ENCODE data around the gene NRG2.

Gene NRG2

DNA sequence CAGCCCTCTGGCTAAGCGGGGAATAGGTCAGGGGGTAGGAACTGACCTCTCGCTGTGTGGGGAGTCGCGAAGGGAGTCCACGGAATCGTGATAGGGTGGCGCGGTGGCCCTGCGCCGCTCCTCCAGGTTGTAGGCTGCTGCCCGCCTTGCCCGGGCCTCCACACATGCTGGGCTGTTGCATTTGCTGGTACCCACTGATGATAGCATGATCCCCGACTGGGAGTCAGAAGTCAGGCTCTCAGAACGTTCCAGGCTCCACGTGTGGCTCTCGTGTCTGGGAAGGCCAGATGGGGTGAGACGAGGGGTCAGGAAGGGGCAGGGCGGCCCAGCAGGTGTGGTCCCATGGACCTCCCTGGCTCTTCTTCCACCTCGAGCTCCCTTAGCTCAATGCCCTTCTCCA, 191.5 kb downstream of the NRG2 start:
- DNase-seq = no peak

DNA sequence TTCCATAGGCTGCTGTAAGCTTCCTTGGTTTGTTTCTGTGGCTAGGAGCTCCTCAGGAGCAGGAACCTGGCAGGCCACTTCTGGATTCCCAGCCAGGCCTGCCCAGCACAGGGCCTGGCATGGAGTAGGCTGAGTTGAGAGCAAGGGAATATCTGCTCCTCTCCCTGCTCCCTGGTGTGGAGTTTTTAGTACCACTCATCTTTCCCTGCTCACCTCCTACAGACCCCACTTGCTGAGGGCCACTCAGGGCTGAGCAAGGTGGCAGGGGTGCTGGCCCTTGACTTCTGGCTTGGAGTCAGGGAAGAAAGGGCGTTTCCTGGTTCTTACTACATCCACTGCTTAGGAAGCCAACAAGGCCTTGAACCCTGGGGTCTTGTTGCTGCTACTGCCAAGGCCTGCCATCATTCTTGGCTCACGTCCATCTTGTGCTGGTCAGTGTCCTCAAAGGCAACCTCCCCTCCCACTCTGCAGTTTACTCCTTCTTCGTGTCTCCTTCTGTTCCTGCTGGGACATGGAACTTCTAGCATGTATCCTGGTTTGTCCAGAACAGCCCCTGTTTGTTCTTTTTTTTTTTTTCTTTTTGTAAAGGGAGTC, 192.6 kb downstream of the NRG2 start:
- no peak for DNase-seq

DNA sequence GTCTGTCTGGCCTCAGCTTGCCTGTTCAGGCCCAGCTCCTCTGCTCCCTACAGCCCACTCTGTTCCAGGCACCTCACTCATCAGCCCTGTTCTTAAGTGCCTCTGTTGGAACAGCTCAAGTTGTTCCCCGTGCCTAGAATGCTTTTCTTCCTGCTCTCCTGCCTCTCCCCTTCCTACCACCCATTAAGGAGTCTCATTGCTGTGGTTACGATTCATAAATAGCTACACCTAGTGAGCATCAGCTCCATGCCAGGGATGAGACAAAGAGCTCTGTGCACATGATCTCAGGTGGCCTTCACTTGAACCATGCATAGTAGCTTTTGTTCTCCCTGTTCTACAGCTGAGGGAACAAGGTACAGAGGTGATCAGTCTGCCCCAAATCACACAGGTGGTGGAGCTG, 193.2 kb downstream of the NRG2 start:
- no peak for DNase-seq

DNA sequence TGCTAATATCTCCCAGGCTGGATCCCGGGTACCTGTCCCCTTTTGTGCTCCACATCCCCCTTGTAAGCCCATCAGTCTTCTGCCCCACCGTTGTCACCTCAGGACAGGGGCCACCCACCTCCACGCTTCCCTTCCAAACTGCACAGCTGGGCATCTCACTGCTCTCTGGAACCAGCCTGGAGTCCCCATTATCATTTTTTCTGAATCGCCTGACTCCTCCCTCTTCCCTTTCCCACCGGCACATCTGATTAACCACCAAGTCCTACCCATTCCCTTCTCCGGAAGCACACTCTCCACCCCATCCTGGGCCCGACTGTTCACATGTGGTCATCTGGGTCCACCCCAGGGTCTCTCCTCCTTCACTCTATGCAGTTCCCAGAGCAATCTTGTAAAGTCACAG, 193.6 kb downstream of the NRG2 start:
- DNase-seq = no peak

DNA sequence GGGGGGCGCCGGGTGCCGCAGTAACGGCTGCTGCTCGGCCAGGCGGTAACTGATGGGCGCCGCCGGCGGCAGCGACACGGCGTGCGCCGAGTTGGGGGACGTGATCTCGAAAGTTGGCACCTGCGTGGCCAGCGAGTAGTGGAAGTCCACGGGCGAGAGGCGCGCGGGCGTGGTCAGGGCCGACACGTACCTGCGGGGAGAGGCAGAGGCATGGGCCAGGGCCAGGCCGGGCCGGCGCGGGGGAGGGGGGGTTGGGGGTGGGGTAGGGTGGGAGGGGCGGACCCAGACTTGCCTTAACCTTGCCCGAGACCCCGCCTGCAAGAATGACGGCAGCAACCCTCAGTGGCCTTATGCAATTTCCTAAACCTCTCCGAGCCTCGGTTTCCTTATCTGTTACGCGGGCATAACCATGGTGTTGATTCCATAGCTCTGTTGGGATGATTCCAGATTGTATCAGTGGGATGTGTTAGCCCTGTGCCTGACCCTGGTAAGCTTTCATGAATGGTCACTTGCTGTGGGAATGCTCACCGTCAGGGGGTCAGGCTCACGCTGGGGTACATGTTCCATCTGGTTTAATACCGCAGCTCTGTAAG, 194.5 kb downstream of the NRG2 start:
- no peak for DNase-seq

DNA sequence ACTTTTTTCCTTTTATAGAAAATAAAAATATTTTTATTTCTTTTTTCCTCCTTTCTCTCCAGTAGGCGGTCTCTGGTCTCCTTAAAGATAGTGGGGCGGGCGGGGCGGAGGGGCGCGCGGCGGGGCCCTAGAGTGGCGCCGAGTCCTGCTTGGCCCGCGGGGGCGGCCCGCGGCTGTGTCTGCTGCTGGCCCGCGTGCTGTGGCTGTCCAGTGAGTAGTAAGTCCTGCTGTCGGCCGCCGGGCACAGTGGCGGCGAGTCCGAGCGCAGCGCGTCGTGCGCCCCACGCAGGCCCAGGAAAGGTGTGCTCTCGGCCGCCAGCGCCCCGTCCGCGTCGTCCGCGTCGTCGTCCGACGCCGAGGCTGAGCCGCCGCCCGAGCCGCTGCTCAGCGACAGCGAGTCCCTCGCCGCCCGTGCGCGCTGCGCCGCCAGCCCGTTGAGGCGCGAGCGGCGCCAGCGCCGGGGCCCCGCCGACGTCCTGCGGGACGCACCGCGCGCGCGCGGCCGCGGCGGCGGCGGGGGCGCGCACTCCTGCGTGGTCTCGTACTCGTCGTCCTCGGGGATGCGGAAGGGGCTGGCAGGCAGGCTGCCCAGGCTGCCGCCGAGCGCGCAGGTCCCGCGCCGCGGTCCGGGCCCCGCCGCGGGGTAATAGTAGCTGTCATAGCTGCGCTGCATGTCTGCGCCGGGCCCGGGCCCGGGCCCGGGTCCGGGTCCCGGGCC, 195.2 kb downstream of the NRG2 start:
- no peak for DNase-seq

DNA sequence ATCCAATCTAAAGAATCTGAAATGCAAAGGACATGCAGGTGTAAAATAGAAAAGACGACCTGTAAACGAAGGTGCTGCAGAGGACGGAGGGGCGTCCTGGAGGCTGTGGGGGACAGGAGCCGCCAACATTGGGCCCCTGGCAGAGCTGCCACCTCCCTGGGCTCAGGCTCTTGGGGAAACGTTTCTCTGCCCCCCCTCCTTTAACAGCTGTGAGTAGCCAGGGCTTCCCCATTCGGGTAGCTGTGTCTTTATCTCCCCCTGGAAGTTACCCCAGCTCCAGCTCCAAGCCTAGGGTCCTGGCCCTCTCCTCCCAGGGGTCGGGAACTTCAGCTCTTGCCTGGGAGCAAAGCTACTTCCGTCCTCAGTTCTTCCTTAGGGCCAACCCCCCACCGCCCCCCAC, 196.0 kb downstream of the NRG2 start:
- no peak for DNase-seq

DNA sequence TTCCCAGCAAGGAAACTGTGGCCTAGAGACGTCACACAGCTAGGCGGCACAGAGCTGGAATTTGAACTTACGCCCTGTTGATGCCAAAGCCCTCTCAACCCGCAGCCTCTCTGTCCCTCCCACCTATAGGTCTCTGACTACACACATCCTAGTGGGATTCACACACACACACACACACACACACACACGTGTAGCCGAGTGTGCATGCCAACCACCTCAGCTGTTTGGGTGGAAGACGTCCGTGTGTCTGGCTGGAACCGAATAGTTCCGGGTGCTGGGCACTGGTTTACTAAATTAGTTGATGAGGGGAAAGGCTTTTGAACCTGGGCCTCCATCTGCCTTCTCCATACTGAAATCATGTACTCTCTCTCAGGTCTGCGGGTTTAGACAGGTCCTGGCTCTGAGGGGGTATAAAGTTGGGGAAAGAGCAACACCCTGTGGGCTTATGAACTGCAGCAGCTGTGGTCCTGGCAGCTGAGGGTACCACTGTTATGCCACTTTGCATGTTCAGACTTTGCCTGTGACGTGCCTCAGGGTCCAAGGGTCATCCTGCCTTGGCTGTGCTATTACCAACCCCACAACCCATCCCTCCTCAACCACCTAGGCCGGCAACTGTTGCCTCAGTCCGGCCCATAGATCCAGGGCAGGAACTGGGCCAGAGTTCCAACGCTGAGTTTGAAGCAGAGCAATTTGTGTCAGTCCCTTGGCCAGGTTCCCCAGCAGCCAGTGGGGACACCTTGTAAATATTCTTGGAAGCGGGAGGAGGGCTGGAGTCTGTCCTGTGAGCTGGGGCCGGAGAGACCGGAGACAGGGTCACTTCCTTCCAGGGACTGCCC, 197.0 kb downstream of the NRG2 start:
- no peak for DNase-seq

DNA sequence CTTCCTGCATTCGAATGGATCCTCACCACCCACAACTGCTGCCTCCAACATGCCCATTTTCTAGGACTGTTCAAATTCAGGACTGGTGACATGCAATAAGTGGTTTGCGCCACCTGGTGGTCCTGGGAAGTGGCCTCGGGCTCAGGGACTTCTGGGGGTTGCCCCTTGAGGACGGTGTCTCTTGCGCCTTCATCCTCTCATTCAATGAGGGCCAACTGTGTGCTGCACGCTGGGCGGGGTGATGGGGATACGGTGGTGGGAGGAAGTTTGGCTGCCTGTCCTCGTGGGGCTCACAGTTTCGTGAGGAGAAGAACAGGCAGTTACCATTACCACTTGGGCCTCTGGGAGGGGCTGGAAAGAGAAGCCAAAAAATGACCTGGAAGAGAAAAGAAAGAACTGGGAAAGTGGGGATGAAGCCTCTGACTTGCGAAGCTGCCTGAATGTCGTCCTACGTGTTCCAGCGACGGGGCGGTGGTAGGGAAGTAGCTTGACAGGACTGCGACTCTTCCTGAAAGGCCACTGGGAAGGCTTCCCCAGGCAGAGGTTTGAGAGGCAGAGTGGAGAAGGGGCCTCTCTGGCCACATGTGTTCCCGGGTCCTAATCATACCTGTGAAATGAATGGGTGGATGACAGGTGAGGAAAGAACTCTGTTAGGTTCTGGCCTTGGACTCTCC, 198.5 kb downstream of the NRG2 start:
- no peak for DNase-seq

DNA sequence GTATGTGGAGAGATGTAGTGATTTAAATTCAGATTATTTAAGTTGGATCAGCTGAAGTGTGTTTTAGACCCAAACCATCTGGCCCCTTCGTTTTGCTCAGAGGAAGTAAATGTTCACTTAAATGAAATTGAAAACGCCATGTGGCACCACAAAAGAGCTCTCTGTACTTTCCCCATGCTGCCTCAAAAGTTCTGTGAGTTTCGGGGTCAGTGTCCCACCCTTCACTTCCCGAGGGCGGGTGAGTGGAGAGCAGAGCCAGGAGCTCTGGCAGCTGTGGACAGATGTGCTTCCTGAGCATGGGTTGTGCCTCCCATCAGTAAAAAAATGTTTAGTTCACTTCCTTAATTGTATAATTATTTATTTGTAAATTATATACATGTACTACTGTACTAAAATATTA, 199.1 kb downstream of the NRG2 start:
- DNase-seq = no peak

DNA sequence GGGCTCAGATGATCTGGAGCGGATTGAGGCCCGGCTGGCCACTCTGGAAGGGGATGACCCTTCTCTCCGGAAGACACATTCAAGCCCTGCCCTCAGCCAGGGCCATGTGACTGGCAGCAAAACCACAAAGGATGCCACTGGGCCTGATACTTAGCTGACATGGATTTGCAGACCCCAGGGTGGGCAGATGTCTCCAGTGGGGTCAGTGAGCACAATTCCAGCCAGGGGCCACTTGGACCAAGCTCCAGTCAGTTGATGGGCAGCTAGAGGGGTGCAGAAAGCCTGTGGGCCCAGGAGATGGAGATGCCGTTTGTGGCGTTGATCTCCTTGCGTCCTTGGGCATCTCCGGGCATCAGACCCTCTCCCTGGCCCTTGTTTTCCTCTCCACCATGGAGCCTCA, 200.8 kb downstream of the NRG2 start:
- DNase-seq = no peak

DNA sequence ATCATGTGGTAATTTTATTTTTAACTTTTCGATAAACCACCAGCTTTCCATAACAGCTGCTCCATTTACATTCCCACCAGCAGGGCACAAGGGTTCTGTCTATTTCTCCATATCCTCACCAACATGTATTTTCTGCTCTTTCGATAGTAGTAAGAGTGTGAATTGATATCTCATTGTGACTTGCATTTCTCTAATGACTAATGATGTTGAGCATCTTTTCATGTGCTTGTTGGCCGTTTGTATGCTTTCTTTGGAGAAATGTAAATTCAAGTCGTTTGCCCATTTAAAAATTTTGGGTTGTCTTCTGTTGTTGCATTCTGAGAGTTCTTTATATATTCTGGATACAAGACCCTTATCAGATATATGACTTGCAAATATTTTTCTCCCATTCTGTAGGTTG, 201.6 kb downstream of the NRG2 start:
- no peak for DNase-seq

DNA sequence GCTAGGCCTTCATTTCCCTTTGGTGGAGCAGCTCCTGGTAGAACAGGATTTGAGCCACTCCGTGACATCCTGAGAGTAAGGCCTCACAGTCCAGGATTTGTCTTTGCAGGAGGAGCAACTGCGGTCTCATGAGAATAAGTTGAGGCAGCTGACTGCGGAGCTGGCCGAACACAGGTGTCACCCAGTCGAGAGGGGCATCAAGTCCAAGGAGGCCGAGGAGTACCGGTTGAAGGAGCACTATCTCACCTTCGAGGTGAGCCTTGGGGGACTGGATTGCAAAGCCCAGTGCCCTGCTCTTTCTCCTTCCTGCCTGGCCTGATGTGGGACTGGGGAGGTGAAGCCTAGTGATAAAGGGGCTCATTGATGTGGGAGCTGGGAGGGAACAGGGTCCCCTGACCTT, 203.2 kb downstream of the NRG2 start:
- no peak for DNase-seq

DNA sequence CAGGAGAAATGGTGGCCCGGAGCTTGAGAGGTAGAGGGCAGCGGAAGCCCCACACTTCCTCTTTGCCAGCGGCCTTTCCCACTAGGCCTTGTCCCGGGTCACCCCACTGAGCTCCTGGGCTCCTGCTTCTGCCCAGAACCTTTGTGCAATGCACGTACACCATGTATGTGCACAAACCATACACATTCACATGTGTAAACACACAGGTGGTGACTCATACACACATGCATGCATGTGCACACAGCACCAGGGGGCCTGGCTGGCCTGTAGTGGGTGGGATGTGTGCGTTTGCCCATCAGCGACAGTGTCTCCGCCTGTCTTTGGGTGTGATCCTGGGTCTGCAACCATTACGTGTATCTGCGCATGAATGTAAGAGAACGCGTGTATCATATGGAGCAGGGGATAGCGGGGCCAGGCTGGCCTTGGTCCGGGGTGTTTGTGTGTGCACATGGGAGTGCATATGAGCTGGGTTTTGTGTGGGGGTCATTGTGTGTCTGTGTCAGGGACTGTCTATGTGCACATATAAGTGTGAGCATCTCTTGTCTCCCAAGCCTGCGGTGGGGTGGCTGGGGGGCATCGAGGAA, 203.8 kb downstream of the NRG2 start:
- no peak for DNase-seq

DNA sequence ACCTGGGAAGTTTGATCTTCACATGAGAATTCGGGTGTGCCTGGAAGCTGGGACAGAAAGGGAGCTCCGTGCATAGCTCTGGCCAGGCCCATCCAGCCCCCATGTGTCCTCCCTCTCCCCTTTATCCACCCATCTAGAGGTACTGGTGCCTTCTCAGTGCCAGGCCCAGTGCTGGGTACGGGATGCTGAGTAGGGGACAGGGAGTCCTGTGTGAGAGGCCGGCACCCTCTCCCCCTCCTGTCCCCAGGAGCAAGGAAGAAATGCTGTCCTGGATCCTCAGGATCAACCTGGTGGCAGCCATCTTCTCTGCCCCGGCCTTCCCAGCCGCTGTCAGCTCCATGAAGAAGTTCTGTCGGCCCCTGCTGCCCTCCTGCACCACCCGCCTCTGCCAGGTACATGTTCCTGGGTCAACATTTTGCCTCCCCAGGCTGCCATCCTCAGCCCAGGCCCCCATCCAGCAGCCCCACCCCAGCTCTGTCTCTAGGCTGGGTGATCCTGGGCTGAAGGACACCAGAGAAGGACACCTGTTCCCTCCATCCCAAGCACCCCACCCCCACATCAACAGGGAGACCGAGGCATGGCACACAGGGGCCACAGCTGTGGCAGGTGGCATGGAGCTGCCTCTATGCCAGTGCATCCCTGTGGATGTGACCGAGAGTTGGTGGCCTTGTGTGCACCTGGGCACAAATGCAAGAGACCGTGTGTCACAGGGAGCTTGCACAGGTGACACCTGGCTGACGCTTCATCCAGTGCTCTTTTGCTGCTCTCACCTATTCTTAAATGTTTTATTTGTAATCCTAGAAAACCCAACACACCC, 204.5 kb downstream of the NRG2 start:
- DNase-seq = no peak

DNA sequence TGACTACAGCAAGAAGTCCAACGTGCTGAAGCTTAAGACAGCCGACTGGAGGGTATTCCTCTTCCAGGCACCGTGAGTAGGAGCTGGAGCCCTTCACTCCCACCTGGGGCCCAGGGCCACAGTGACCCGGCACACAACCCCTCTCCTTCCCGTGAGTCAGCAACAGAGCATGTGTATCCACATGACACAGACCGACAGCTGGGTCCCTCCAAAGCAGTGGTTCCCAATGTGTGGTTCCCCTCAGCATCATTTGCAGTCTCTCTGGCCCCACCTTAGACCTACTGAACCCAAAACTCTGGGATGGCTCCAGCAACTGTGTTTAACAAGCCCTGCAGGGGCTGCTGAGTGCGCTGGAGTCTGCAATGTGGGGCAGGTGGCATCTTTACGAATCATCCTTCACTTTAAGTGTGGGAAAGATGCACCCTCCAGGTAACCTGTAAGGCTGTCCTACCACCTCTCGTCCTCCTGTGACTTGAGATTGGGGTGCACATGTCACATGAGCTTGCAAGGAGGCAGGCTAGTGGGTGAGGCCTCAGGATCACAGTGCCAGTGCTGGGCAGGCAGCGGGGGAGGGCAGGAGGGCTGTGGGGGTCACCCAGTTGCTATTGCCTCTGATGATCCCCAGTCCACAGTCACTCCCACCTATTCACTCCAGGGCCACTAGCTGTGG, 205.3 kb downstream of the NRG2 start:
- no peak for DNase-seq

DNA sequence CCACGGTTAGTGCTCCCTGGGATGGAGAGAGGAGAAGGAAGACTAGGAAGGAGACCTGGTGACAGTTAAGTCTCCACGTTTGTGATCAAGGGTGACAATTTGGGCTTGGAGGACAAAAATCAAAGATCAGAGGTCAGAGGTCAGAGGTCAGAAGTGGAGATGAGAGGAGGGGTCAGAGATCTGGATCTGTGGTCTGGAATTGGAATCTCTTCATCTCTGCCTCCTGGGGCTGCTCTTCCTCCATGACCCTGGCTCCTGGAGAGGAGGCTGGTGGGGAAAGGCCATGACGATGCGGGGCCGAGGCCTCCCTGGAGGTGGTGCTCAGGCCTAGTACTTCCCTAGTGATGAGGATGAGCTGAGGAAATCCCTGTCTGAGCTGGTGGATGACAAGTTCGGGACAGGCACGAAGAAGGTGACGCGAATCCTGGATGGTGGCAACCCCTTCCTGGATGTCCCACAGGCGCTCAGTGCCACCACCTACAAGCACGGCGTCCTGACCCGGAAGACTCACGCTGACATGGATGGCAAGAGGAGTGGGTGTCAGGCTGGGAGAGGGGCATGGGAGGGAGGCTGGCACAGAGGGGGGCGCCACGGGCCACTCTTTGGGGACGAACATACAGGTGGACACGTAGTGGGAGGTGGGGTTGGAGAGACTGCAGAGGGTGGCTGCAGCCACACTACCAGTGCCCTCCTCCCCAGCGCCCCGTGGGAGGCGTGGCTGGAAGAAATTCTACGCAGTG, 206.5 kb downstream of the NRG2 start:
- DNase-seq = no peak

DNA sequence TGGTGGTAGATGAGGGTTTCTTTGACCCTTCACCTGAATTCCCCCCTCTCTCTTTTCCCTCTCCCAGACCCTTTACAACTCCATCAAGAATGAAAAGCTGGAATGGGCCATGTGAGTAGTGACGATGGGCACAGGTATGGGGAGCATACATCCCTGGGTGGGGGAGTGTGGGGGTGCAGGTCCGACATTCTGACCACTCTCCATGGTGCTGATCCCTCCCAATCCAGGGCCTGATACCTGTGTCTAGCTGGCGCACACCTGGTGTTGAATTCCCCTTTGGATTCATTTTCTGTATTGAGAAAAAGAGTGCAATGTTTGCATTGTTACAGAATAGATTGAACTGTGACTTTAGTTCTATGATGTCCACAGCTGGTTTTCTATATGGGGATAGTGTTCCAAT, 207.4 kb downstream of the NRG2 start:
- no peak for DNase-seq

DNA sequence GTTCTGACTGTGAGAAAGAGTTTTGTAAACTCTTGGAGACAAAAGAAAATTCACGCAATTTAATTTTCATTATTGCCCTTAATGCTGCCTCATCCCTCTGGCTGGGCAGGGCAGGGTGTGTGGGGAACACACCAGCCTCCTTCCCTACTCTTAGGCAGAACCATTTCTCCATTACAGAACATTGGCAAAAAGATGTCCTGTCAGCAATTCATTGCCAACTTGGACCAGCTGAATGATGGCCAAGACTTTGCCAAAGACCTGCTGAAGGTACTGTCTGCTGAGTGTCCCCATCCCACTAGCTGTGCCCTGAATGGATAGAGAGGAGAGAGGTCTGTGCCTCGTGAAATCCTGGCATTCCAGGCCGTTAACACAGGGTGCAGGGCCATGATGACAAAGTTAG, 209.6 kb downstream of the NRG2 start:
- no peak for DNase-seq

DNA sequence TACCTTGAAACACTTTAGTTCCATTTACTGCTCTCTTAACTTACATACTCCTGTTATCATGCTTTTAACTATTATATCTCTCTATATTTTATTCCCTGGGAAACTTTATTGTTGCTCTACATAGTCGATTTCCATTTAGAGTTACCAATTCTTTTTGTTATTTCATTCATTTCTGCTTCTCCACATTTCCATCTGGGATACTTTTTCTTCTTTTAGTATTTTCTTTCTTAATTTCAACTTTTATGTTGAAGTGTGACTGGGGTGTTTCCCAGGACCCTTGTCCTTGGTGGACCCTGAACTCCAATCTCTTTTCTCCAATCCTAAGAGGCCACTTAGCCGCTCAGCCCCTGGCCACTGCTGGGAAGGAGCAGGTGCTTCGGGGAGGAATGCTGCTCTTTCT, 211.5 kb downstream of the NRG2 start:
- no peak for DNase-seq

DNA sequence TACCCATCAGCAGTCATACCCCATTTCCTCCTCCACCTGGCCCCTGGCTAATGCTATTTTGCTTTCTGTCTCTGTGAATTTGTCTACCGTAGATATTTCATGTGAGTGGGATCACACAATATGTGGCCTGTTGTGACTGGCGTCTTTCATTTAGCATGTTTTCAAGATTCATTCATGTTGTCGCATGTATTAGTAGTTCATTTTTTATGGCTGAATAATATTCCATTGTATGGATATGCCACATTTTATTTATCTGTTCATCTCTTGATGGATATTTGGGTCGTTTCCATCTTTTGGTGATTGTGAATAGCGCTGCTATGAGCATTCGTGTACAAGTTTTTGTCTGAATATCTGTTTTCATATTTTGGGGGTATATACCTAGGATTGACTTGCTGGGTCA, 213.6 kb downstream of the NRG2 start:
- no peak for DNase-seq

All from cortex of kidney (tissue), 1 donor.